Colonic mucosa (tissue), 4 donors: ENCODE data around the gene SEMA4D. TPM values are rescaled to one million over a fixed set of nuclear protein-coding genes. Genes with fewer than 3 reads are reported as not detected.

Experiments used
- DNase-seq: peaks from one replicate; pipeline ENCODE4 v3.0.0-alpha.2; 2020
- H3K27ac ChIP-seq: fragments of 200-600 bp; one replicate; pipeline ENCODE4 v1.8.0; 2021
- H3K27me3 ChIP-seq: fragments of 200-600 bp; one replicate; pipeline ENCODE4 v1.8.0; 2021
- H3K36me3 ChIP-seq: fragments of 200-600 bp; one replicate; pipeline ENCODE4 v1.8.0; 2021
- H3K4me1 ChIP-seq: fragments of 200-600 bp; one replicate; pipeline ENCODE4 v1.8.0; 2021; ENCODE audit warnings: mild to moderate bottlenecking
- H3K4me3 ChIP-seq: fragments of 200-600 bp; one replicate; pipeline ENCODE4 v1.8.0; 2021
- H3K9ac ChIP-seq, 2 donors: one replicate each; pipeline ENCODE4 v1.7.0; 2013; ENCODE audit warnings: control low read depth in 2 of 2, low read depth in 2 of 2, low read length in 2 of 2
- H3K9me3 ChIP-seq: fragments of 200-600 bp; one replicate; pipeline ENCODE4 v1.8.0; 2021
- CTCF ChIP-seq: fragments of 200-600 bp; IDR thresholded peaks from one replicate; pipeline ENCODE4 v1.8.0; 2022; ENCODE audit warnings: antibody characterized with exemption, mild to moderate bottlenecking
- intact Hi-C: fragments of 100-400 bp; cut with DNase I; formaldehyde crosslinking; loops from one replicate; pipeline ENCODE4 v1.14.1; 2022
- total RNA-seq, 2 donors: library from RNA; stranded (reverse); fragmentation: NEBNext Ultra II Directional in 1 of 2; extraction: Animal tissue kit (Norgen Biotek cat#: 25700) in 1 of 2; gene quantifications; one replicate each; pipeline ENCODE4 v1.2.1, GENCODE V29; 2021
- donor health status: healthy.
- donor health status: DM: no; HTN: no; CAD: no.
- donor health status: DM: no; HTN: no; CAD: no.

Gene SEMA4D
- total RNA-seq, 2 donors from 2014 or later, result 14.7 to 19.0 TPM

- DNase-seq, result no peak
- no peak overlapping the region for H3K4me3 ChIP-seq
- no peak overlapping the region for H3K9ac ChIP-seq
- TF ChIP-seq CTCF, result no peak
- H3K36me3 ChIP-seq, result peaks cover 5% of the 10 kb centered on the region
- intact Hi-C loops, result no loop called here
- no peaks in the 10 kb centered on the region for H3K4me1 ChIP-seq
- no peaks in the 10 kb centered on the region for H3K27me3 ChIP-seq
- no peak overlapping the region for H3K27ac ChIP-seq
- no peaks in the 10 kb centered on the region for H3K9me3 ChIP-seq
Measured at GRCh38 chr9:89352451-89352850, 145.5 kb downstream of the SEMA4D start.

DNA sequence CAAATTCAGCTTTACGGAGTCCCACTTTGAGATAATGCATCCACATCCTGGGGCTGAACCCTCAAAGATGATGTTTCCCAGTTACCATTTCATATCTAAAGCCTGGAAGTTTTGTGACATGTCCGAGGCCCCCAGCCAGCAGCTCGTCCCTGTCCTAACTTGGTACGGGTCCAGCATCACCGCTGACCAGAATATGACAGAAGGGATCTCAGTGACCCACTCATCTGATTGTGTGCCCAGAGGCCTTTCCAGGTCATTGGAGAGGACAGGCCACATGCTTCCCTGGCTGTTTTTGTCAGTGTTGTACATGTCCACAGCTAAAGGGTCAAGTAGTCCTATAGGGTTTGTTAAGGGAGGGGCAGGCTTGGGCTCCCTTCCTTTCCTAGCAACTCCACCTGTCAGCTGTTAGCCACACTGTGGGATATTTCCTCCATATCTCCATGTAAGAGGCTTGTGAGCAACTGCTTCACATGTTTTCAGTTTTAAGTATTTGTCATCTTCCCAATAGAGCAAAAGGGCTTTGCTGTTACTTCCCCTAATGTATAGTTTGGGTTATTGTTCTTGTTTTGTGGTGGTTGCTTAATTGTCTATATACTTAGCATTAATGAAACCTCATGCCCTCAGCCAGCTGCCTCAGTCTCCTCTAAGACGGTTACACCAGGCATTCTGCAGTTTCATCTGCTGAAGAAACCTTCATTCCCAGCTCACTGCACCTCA lies 146.2 kb downstream of the SEMA4D start:
- Histone ChIP-seq H3K36me3 (peaks cover 5% of the 10 kb centered on the region), H3K9ac (no peak overlapping the region), H3K27me3 (no peaks in the 10 kb centered on the region), H3K4me3 (no peak overlapping the region), H3K27ac (no peak overlapping the region), H3K4me1 (no peaks in the 10 kb centered on the region), H3K9me3 (no peaks in the 10 kb centered on the region)
- TF ChIP-seq CTCF, result no peak
- DNase-seq, result no peak
- intact Hi-C loops, result no loop called here

DNA sequence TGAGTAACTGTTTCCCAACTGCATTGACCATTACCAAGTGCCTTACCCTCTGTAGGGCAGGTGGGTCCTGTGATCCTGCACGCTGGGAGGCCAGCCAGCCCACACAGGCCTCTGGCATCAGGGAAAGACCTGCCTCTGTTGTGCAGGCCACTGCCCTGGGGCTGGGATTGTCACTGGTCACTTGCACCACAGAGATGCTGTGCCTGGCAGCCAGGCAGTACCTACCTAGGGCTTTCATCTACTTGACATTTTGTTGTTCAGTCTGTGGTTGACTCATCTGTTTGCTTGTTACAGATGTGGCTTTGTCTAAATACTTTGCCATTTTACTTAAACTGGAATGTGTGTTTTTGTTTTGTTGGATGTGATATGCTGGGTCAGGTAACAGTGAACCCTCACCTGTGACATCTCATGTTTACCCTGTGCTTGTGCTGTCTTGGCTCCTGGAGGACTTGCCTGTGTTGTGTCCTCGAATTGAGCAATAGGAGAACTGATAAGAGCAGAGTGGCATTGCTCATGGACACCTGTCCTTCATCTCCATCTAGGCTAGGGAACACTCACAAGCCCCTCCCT lies 146.8 kb downstream of the SEMA4D start:
- no peak for TF ChIP-seq CTCF

GRCh38 chr9:89349607-89350006 lies 148.3 kb downstream of the SEMA4D start:
- no peak for TF ChIP-seq CTCF
- Histone ChIP-seq H3K4me3 (no peak overlapping the region), H3K4me1 (no peaks in the 10 kb centered on the region), H3K9me3 (no peaks in the 10 kb centered on the region), H3K9ac (no peak overlapping the region), H3K36me3 (peaks cover 5% of the 10 kb centered on the region), H3K27me3 (no peaks in the 10 kb centered on the region), H3K27ac (no peak overlapping the region)
- DNase-seq, result no peak
- intact Hi-C loops, result no loop called here

More for the DNA sequence above, 146.8 kb downstream of the SEMA4D start:
- Histone ChIP-seq H3K9me3 (no peaks in the 10 kb centered on the region), H3K4me1 (no peaks in the 10 kb centered on the region), H3K36me3 (peaks cover 5% of the 10 kb centered on the region), H3K4me3 (no peak overlapping the region), H3K27me3 (no peaks in the 10 kb centered on the region), H3K9ac (no peak overlapping the region), H3K27ac (no peak overlapping the region)
- intact Hi-C loops, result no loop called here
- DNase-seq, result no peak

DNA sequence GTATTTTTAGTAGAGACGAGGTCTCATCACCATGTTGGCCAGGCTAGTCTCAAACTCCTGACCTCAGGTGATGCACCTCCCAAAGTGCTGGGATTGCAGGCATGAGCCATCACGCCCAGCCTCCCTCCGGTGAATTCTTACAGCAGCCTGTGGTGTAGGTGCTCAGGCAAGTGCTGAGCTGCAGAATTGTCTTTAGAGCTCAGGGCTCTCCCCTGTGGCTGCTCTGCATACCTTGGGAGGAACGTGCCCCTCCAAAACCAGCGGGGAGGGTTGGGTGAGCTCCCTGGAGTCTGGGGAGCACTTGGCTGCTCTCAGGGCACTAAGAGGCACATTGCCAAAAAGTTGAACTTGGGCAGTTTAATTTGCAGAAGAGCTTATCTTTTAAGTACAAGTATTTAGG lies 150.3 kb downstream of the SEMA4D start:
- Histone ChIP-seq H3K36me3 (peaks cover 5% of the 10 kb centered on the region), H3K4me3 (no peak overlapping the region), H3K27ac (no peak overlapping the region), H3K9ac (no peak overlapping the region), H3K27me3 (no peaks in the 10 kb centered on the region), H3K9me3 (no peaks in the 10 kb centered on the region), H3K4me1 (no peaks in the 10 kb centered on the region)
- no peak for DNase-seq
- intact Hi-C loops, result no loop called here
- TF ChIP-seq CTCF, result no peak
